GM21619 (cell line): Measurements from ENCODE around the gene LAP3.

Experiments used
- ATAC-seq: cut with Tn5 transposase; IDR thresholded peaks from one replicate; pipeline ENCODE4 v1.9.1; 2021; ENCODE audit not compliant: unreplicated experiment

The LAP3 gene

GRCh38 chr4:17614416-17615299 is 37.7 kb downstream of the LAP3 start, which contains the start of gene MED28:
Gene MED28, plus strand, starts transcription at chr4:17614641. Its CDS starts 14 bp downstream, at chr4:17614655.
- ATAC-seq = peak; percentile 96

- ATAC-seq = no peak
These were observed 39.3 kb downstream of the LAP3 start for GRCh38 chr4:17616283-17616682.

GRCh38 chr4:17618926-17619325 is 41.9 kb downstream of the LAP3 start:
- no peak for ATAC-seq

GRCh38 chr4:17619416-17620105 is 42.6 kb downstream of the LAP3 start:
- ATAC-seq = no peak

- ATAC-seq = no peak
These were observed 46.5 kb downstream of the LAP3 start for GRCh38 chr4:17623451-17624001.

- no peak for ATAC-seq
These were observed 47.8 kb downstream of the LAP3 start for GRCh38 chr4:17624821-17625220.

GRCh38 chr4:17630228-17630627 is 53.2 kb downstream of the LAP3 start:
- no peak for ATAC-seq

GRCh38 chr4:17633600-17633999 is 56.6 kb downstream of the LAP3 start:
- ATAC-seq = no peak

- no peak for ATAC-seq
These were observed 58.1 kb downstream of the LAP3 start for GRCh38 chr4:17635056-17635455.

GRCh38 chr4:17636341-17636695 is 59.3 kb downstream of the LAP3 start:
- no peak for ATAC-seq

- ATAC-seq = peak; percentile 92
These were observed 60.0 kb downstream of the LAP3 start for GRCh38 chr4:17636696-17637622.

- no peak for ATAC-seq
These were observed 62.1 kb downstream of the LAP3 start for GRCh38 chr4:17639136-17639535.

GRCh38 chr4:17642398-17642783 is 65.4 kb downstream of the LAP3 start:
- no peak for ATAC-seq

- ATAC-seq = no peak
These were observed 69.7 kb downstream of the LAP3 start for GRCh38 chr4:17646693-17647092.

GRCh38 chr4:17647176-17647806 is 70.3 kb downstream of the LAP3 start:
- no peak for ATAC-seq

- no peak for ATAC-seq
These were observed 70.9 kb downstream of the LAP3 start for GRCh38 chr4:17647927-17648326.

- ATAC-seq = no peak
These were observed 73.4 kb downstream of the LAP3 start for GRCh38 chr4:17650406-17650805.

- no peak for ATAC-seq
These were observed 77.7 kb downstream of the LAP3 start for GRCh38 chr4:17654701-17655100.

- ATAC-seq = no peak
These were observed 80.1 kb downstream of the LAP3 start for GRCh38 chr4:17657090-17657489.
